Thoracic aorta (tissue), 2 donors: Measurements from ENCODE around the gene WSB2. TPM values are rescaled to one million over a fixed set of nuclear protein-coding genes. Genes with fewer than 3 reads are reported as not detected.
"Not testable (repeated sequence)": the region's sequence is repeated elsewhere in the genome, so short reads cannot be mapped to it uniquely, and the experiment has no call there.

ENCODE experiments used
- ATAC-seq: fragments of 150-250 bp; one replicate; pipeline ENCODE4 v1.8.0; 2017; ENCODE audit warnings: low read depth; ENCODE audit not compliant: insufficient number of reproducible peaks, low FRiP score
- DNase-seq: peaks from one replicate; pipeline ENCODE4 v3.0.0-alpha.2; 2020; ENCODE audit warnings: low spot score
- H3K27ac ChIP-seq, 2 donors: fragments of 200-600 bp; sonication (generic); 1 replicate in 1 of 2; 2 replicates in 1 of 2; pipeline ENCODE4 v1.5.1; 2016; ENCODE audit warnings: mild to moderate bottlenecking in 2 of 2, moderate library complexity in 2 of 2
- H3K27me3 ChIP-seq: fragments of 200-600 bp; sonication (generic); replicated peaks from 2 replicates; pipeline ENCODE4 v1.6.0; 2016; ENCODE audit warnings: mild to moderate bottlenecking; ENCODE audit not compliant: insufficient read depth
- H3K36me3 ChIP-seq: fragments of 200-600 bp; sonication (generic); one replicate; pipeline ENCODE4 v1.5.1; 2016
- H3K4me1 ChIP-seq, 2 donors: fragments of 200-600 bp; sonication (generic); 1 replicate in 1 of 2; 2 replicates in 1 of 2; pipeline versions ENCODE4 v1.5.1 to v1.6.0; 2016; ENCODE audit warnings: low read depth in 2 of 2, mild to moderate bottlenecking in 1 of 2; ENCODE audit not compliant: control insufficient read depth in 1 of 2
- H3K4me3 ChIP-seq: fragments of 200-600 bp; sonication (generic); 2 replicates; pipeline ENCODE4 v1.5.1; 2016; ENCODE audit warnings: mild to moderate bottlenecking
- H3K9me3 ChIP-seq: fragments of 200-600 bp; sonication (generic); 2 replicates; pipeline ENCODE4 v1.5.1; 2016
- total RNA-seq, 2 donors: library from RNA; depleted of rRNA; stranded (reverse); fragments of >200 nt; gene quantifications; one replicate each; pipeline versions ENCODE4 v1.1.0 to v1.2.3, GENCODE V29; 2016
- TF ChIP-seq, protein P1 (sequence below): fragments of 200-600 bp; sonication (generic); IDR thresholded peaks from one replicate; pipeline ENCODE4 v1.5.1; 2019; ENCODE audit warnings: antibody characterized with exemption

WSB2 gene
- total RNA-seq, 2 donors from 2014 or later: 88.9 to 95.1 TPM

GRCh38 chr12:118023301-118023860, 37.6 kb downstream of the WSB2 start:
- no peak overlapping the region for H3K27ac ChIP-seq
- H3K27me3 ChIP-seq: no peaks in the 10 kb centered on the region
- DNase-seq: no peak
- no peaks in the 10 kb centered on the region for H3K4me1 ChIP-seq
- H3K9me3 ChIP-seq: no peaks in the 10 kb centered on the region
- TF ChIP-seq, protein P1, sequence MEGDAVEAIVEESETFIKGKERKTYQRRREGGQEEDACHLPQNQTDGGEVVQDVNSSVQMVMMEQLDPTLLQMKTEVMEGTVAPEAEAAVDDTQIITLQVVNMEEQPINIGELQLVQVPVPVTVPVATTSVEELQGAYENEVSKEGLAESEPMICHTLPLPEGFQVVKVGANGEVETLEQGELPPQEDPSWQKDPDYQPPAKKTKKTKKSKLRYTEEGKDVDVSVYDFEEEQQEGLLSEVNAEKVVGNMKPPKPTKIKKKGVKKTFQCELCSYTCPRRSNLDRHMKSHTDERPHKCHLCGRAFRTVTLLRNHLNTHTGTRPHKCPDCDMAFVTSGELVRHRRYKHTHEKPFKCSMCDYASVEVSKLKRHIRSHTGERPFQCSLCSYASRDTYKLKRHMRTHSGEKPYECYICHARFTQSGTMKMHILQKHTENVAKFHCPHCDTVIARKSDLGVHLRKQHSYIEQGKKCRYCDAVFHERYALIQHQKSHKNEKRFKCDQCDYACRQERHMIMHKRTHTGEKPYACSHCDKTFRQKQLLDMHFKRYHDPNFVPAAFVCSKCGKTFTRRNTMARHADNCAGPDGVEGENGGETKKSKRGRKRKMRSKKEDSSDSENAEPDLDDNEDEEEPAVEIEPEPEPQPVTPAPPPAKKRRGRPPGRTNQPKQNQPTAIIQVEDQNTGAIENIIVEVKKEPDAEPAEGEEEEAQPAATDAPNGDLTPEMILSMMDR: no peak
- no peak overlapping the region for H3K4me3 ChIP-seq
- peaks cover 25% of the 10 kb centered on the region for H3K36me3 ChIP-seq
- ATAC-seq: no peak

- H3K4me1 ChIP-seq: no peaks in the 10 kb centered on the region
- H3K27ac ChIP-seq: no peak overlapping the region
- peaks cover 21% of the 10 kb centered on the region for H3K36me3 ChIP-seq
- no peak overlapping the region for H3K4me3 ChIP-seq
- no peaks in the 10 kb centered on the region for H3K27me3 ChIP-seq
- no peaks in the 10 kb centered on the region for H3K9me3 ChIP-seq
- TF ChIP-seq, protein P1: no peak
- ATAC-seq (no peak), DNase-seq (no peak)
These were observed 38.3 kb downstream of the WSB2 start for GRCh38 chr12:118022728-118023109.

GRCh38 chr12:118022097-118022727, 38.8 kb downstream of the WSB2 start:
- H3K9me3 ChIP-seq, H3K4me3 ChIP-seq, ATAC-seq, H3K4me1 ChIP-seq, H3K27ac ChIP-seq, H3K27me3 ChIP-seq, DNase-seq: not testable (repeated sequence)
- peaks cover 19% of the 10 kb centered on the region for H3K36me3 ChIP-seq

DNA sequence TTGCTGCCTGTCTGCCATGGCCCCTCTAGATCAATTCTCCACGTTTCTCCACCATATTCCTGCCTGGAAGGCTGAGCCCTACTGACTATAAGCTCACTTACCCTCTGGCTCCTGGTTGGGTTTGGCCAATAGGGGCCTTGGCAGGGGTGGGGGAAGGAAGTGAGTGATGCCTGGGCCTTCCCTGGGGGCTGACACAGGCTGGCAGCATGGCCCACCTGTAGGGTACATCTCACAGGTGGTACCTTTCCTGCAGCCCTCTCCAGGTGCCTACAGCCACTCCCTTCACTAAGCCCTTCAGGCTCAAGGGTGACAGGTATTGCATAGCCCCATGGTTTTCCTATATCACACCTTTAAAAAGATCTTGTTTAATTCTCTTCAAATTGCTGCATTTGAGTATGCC, 40.9 kb downstream of the WSB2 start:
- Histone ChIP-seq H3K9me3 (no peaks in the 10 kb centered on the region), H3K4me1 (peaks cover 0 to 13% of the 10 kb centered on the region in 2 donors), H3K36me3 (peaks cover 2% of the 10 kb centered on the region), H3K27me3 (no peaks in the 10 kb centered on the region), H3K27ac (no peak overlapping the region), H3K4me3 (no peak overlapping the region)
- no peak for DNase-seq
- TF ChIP-seq, protein P1: no peak
- no peak for ATAC-seq

- no peak overlapping the region for H3K4me3 ChIP-seq
- ATAC-seq (no peak), DNase-seq (no peak)
- TF ChIP-seq, protein P1: no peak
- no peaks in the 10 kb centered on the region for H3K9me3 ChIP-seq
- no peaks in the 10 kb centered on the region for H3K36me3 ChIP-seq
- no peaks in the 10 kb centered on the region for H3K27me3 ChIP-seq
- H3K4me1 ChIP-seq: peaks cover 0 to 13% of the 10 kb centered on the region in 2 donors
- H3K27ac ChIP-seq: no peak overlapping the region
These were observed 43.1 kb downstream of the WSB2 start for GRCh38 chr12:118017926-118018325.
